ENCODE measurements around the gene PTPRN2.

DNA sequence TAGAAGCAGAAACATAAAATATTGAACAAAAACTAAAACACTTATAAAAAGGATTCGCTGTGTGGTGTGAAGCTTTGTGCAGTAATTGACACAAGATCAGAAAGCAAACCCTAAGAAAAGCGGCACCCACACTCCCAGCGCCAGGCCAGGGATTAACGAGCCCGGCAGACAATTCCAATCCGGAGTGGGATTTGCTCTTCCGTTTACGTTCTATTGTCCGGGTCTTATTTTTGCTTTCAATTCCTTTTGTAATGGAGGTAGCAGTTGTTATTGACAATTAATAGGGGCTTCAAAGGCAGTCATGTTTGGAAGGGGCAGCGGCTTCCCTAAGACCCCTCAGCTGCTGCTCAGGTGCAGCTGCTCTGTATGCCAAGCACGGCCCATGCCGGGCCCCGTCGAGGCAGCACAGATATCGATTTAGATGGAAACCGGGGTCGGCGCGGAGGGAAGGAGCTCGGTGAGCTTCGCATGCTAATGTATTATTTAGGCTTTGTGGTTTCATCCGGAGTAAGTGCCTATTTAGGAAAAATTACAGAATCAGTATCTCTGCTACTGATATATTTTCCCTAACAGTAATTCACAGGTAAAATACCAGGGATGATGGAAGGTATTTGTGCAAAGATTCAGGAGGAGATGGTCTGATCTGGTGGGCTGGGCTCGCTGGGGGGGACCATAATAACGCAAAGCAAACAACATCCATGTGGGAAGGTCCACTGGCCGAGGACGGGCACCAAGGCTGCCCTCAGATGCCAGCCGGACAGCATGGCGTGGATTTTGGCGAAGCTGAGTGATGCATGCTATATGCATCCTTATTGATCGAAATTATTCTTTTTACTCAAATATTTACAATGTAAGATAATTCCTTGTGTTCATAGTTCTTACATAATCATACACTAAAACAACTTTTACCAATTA, 561.7 kb downstream of the PTPRN2 start:
- TF ChIP-seq, protein P1, sequence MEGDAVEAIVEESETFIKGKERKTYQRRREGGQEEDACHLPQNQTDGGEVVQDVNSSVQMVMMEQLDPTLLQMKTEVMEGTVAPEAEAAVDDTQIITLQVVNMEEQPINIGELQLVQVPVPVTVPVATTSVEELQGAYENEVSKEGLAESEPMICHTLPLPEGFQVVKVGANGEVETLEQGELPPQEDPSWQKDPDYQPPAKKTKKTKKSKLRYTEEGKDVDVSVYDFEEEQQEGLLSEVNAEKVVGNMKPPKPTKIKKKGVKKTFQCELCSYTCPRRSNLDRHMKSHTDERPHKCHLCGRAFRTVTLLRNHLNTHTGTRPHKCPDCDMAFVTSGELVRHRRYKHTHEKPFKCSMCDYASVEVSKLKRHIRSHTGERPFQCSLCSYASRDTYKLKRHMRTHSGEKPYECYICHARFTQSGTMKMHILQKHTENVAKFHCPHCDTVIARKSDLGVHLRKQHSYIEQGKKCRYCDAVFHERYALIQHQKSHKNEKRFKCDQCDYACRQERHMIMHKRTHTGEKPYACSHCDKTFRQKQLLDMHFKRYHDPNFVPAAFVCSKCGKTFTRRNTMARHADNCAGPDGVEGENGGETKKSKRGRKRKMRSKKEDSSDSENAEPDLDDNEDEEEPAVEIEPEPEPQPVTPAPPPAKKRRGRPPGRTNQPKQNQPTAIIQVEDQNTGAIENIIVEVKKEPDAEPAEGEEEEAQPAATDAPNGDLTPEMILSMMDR (IDR thresholded peaks at IDR 0.05), result no peak
- TF ChIP-seq POLR2AphosphoS5 (IDR thresholded peaks at IDR 0.05; ENCODE audit: low read depth, low read length), result no peak
- TF ChIP-seq, protein P2, sequence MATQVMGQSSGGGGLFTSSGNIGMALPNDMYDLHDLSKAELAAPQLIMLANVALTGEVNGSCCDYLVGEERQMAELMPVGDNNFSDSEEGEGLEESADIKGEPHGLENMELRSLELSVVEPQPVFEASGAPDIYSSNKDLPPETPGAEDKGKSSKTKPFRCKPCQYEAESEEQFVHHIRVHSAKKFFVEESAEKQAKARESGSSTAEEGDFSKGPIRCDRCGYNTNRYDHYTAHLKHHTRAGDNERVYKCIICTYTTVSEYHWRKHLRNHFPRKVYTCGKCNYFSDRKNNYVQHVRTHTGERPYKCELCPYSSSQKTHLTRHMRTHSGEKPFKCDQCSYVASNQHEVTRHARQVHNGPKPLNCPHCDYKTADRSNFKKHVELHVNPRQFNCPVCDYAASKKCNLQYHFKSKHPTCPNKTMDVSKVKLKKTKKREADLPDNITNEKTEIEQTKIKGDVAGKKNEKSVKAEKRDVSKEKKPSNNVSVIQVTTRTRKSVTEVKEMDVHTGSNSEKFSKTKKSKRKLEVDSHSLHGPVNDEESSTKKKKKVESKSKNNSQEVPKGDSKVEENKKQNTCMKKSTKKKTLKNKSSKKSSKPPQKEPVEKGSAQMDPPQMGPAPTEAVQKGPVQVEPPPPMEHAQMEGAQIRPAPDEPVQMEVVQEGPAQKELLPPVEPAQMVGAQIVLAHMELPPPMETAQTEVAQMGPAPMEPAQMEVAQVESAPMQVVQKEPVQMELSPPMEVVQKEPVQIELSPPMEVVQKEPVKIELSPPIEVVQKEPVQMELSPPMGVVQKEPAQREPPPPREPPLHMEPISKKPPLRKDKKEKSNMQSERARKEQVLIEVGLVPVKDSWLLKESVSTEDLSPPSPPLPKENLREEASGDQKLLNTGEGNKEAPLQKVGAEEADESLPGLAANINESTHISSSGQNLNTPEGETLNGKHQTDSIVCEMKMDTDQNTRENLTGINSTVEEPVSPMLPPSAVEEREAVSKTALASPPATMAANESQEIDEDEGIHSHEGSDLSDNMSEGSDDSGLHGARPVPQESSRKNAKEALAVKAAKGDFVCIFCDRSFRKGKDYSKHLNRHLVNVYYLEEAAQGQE (IDR thresholded peaks at IDR 0.05; ENCODE audit: insufficient read depth in 1 of 2, low read depth in 2 of 2, low read length in 1 of 2), result no peak
